ENCODE results near the gene PGBD1. TPM values are rescaled to one million over a fixed set of nuclear protein-coding genes. Genes with fewer than 3 reads are reported as not detected.

PGBD1 gene
- total RNA-seq, 1 experiment from 2014 or later, result 9.0 TPM

DNA sequence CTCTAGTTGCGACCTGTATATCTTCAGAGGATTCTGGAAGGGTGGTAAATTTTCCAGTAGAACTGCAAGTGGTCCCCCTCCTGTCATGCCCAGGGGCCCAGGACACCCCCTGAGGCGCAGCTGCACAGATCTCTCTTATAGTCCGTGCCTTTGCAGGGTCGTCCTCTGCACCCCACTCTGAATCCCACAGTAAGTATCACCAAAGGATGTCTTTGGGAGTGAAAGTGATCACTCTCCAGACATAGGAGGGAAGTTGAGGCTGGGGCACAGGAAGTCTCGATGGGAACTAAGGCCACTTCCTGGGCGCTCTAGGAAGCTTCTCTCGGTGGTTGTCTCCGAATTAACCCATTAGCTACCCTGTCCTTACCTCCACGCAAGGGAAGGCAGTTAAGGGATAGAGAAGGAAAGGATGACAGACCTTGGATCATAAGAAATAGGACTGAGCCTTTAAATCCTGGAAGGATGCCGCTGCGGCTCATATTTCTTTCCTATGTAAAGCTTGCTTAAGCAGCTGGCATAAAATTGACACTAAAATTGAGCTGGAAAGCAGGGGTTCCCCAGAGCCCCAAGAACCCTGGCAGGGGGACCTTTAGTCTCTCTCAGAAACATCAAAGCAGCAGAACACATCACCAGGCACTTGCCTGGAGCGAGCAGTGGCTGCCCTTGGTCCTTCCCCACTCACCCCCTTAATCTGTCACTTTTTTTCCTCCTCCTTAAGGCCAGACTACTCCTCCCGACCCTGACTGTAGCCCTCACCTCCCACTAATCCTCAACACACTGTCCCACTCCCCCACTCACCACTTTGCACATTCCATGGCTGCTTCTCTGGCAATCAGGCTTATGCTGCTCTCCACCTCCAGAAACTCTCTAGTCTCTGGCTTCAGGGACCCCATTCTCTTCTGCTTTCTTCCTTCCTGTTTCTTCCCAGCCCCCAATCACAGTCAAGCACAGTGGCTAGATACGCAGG is 29.1 kb upstream of the PGBD1 start, which contains the start of gene ZKSCAN4:
TSS of gene ZKSCAN4 (minus strand) at position 261 of the 967 bp plus-strand sequence. CDS start 289 bp downstream, outside the sequence.
- POLR2A ChIA-PET (ENCODE audit: unreplicated experiment), result interaction anchor here (0.6 to 1.0 kb wide), 4 partner anchors 15 to 116 kb away, joined by 3 to 4 read pairs (median 4); partner anchors contain the start of genes PGBD1 and ZSCAN26
- no peak for TF ChIP-seq EZH2phosphoT487 (IDR thresholded peaks at IDR 0.05; ENCODE audit: borderline replicate concordance, low read length)
- no peak for TF ChIP-seq EZH2 (IDR thresholded peaks at IDR 0.05; ENCODE audit: low read length, unreplicated experiment)
- TF ChIP-seq, protein P1, sequence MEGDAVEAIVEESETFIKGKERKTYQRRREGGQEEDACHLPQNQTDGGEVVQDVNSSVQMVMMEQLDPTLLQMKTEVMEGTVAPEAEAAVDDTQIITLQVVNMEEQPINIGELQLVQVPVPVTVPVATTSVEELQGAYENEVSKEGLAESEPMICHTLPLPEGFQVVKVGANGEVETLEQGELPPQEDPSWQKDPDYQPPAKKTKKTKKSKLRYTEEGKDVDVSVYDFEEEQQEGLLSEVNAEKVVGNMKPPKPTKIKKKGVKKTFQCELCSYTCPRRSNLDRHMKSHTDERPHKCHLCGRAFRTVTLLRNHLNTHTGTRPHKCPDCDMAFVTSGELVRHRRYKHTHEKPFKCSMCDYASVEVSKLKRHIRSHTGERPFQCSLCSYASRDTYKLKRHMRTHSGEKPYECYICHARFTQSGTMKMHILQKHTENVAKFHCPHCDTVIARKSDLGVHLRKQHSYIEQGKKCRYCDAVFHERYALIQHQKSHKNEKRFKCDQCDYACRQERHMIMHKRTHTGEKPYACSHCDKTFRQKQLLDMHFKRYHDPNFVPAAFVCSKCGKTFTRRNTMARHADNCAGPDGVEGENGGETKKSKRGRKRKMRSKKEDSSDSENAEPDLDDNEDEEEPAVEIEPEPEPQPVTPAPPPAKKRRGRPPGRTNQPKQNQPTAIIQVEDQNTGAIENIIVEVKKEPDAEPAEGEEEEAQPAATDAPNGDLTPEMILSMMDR (conservative IDR thresholded peaks at IDR 0.05; ENCODE audit: low read depth, low read length), result no peak

DNA sequence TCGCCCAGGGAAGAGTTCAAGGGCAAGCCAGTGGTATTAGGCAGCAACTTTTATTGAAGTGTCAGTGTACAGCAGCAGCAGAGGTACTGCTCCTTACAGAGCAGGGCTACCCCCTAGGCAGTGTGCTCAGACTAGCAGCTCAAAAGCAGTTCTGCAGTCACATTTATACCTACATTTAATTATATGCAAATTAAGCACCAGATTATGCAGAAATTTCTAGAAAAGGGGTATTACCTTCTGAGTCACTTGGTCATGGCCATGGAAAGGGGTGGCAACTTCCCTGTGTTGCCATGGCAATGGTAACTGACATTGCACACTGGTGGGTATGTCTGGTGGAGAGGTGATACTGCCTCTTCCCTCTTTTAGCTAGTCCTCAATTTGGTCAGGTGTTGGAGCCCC is 27.3 kb upstream of the PGBD1 start:
- H3K4me3 ChIP-seq (ENCODE audit: low read length), result no peak overlapping the region
- no peaks in the 10 kb centered on the region for H3K9me2 ChIP-seq (replicated peaks; ENCODE audit: low read length)
- TF ChIP-seq EZH2phosphoT487 (IDR thresholded peaks at IDR 0.05; ENCODE audit: borderline replicate concordance, low read length) (no peak), EZH2 (IDR thresholded peaks at IDR 0.05; ENCODE audit: low read length, unreplicated experiment) (no peak)
- TF ChIP-seq, protein P1 (conservative IDR thresholded peaks at IDR 0.05; ENCODE audit: low read depth, low read length), result no peak
- no TSS peak for BruUV-seq (replicated peaks)
- H3K36me3 ChIP-seq (ENCODE audit: low read depth, low read length), result no peaks in the 10 kb centered on the region
- H3K9me3 ChIP-seq (ENCODE audit: low read length), result no peaks in the 10 kb centered on the region
- intact Hi-C loops (cut with micrococcal nuclease), result no loop called here
- no peaks in the 10 kb centered on the region for H4K20me1 ChIP-seq (ENCODE audit: low read length)
- H2AFZ ChIP-seq (ENCODE audit: low read length), result no peak overlapping the region
- no peak for ATAC-seq
- CTCF ChIA-PET, result no interaction called here
- H3K4me2 ChIP-seq (ENCODE audit: low read length), result no peak overlapping the region
- peaks cover 12% of the 10 kb centered on the region for H3K4me1 ChIP-seq (ENCODE audit: insufficient read depth, low read length)
- POLR2A ChIA-PET (ENCODE audit: unreplicated experiment), result no interaction called here
- H3K27ac ChIP-seq (ENCODE audit: low read length), result no peak overlapping the region
- H3K9ac ChIP-seq (ENCODE audit: low read length), result no peak overlapping the region
- no peaks in the 10 kb centered on the region for H3F3A ChIP-seq (ENCODE audit: low read length, unreplicated experiment)
- no peak for DNase-seq
- H3K27me3 ChIP-seq (ENCODE audit: low read length), result no peaks in the 10 kb centered on the region
- peaks cover 19% of the 10 kb centered on the region for H3K79me2 ChIP-seq (ENCODE audit: low read length)

More for the DNA sequence above, 29.1 kb upstream of the PGBD1 start, which contains the start of gene ZKSCAN4:
- H4K20me1 ChIP-seq (ENCODE audit: low read length), result no peaks in the 10 kb centered on the region
- H3K36me3 ChIP-seq (ENCODE audit: low read depth, low read length), result no peaks in the 10 kb centered on the region
- ATAC-seq (peak; percentile 89), DNase-seq (peak; percentile 93)
- BruUV-seq (replicated peaks), result TSS peak; percentile 81
- H3K9me3 ChIP-seq (ENCODE audit: low read length), result no peaks in the 10 kb centered on the region
- H3K27ac ChIP-seq (ENCODE audit: low read length), result 0 out of 2 replicates have a peak within 1 kb of the TSS, but pooled peaks have one; percentile 4
- H3K27me3 ChIP-seq (ENCODE audit: low read length), result no peaks in the 10 kb centered on the region
- no peaks in the 10 kb centered on the region for H3K9me2 ChIP-seq (replicated peaks; ENCODE audit: low read length)
- CTCF ChIA-PET, result interaction anchor here (0.9 kb wide), 1 partner anchor 104 kb away, joined by 4 read pairs; no protein-coding TSS in a partner anchor
- peak within 1 kb of the TSS; percentile 93 for H3K4me3 ChIP-seq (ENCODE audit: low read length)
- intact Hi-C loops (cut with micrococcal nuclease), result loop anchor here (1.0 kb wide), 4 partner anchors 15 to 111 kb away; partner anchors contain the start of genes ZKSCAN8, ZSCAN26 and ZSCAN9
- peak within 1 kb of the TSS; percentile 79 for H3K9ac ChIP-seq (ENCODE audit: low read length)
- peak within 1 kb of the TSS; percentile 87 for H3K4me2 ChIP-seq (ENCODE audit: low read length)
- peaks cover 19% of the 10 kb centered on the region for H3K79me2 ChIP-seq (ENCODE audit: low read length)
- H3K4me1 ChIP-seq (ENCODE audit: insufficient read depth, low read length), result peaks cover 12% of the 10 kb centered on the region
- H3F3A ChIP-seq (ENCODE audit: low read length, unreplicated experiment), result no peaks in the 10 kb centered on the region
- peak within 1 kb of the TSS; percentile 96 for H2AFZ ChIP-seq (ENCODE audit: low read length)
